NCI-H446 (cell line): ENCODE measurements around the gene RAB9A.
"Not testable (repeated sequence)": the region's sequence is repeated elsewhere in the genome, so short reads cannot be mapped to it uniquely, and the experiment has no call there.

ENCODE experiments used
- DNase-seq, 2 experiments: peaks; one replicate each; lab custom pipeline; 2025; lab: John Stamatoyannopoulos, UW

Gene RAB9A

DNA sequence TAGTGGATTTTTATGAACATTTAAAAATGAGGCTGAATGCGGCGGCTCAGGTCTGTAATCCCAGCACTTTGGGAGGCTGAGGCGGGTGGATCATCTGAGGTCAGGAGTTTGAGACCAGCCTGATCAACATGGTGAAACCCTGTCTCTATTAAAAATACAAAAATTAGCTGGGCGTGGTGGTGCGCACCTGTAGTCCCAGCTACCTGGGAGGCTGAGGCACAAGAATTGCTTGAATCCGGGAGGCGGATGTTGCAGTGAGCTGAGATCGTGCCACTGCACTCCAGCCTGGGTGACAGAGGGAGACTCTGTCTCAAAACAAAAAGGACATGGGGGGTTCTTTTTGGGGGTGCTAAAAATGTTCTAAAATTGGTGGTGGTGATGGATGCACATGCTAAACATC, 19.2 kb upstream of the RAB9A start:
- DNase-seq = not testable (repeated sequence)

DNA sequence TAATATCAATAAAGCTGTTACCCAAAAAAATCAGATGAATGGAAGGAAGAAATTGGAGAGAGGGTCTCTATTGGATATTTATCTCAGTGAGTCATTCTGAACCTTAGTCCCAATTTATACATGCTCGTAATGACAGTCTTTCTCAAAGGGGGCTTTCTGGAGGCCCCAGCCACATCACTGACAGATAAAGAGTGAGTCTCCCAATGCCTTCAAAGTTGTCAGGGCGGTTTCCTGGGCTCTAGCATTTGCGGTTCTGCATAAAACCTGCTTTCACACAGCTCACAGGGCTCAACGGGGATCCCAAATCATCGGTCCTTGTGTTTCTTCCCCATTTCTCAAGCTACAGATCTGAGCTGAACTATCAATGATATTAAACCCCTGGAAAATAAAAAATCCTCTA, 18.7 kb upstream of the RAB9A start:
- no peak for DNase-seq

DNA sequence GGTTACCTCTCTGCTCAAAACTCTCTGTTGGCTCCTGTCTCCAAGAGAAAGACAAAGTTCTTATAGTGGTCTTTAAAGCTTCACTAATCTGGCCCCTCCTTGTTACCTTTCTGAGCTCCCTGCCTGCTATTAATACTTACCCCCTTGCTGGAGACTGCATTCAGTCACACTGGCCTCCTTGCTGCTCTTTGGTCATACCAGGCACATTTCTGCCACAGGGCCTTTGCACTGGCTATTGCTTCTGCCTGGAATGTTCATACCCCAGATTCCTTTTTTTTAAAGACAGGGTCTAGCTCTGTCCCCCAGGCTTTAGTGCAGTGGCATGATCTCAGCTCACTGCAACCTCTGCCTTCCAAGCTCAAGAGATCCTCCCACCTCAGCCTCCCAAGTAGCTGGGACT, 15.9 kb upstream of the RAB9A start:
- DNase-seq = no peak

DNA sequence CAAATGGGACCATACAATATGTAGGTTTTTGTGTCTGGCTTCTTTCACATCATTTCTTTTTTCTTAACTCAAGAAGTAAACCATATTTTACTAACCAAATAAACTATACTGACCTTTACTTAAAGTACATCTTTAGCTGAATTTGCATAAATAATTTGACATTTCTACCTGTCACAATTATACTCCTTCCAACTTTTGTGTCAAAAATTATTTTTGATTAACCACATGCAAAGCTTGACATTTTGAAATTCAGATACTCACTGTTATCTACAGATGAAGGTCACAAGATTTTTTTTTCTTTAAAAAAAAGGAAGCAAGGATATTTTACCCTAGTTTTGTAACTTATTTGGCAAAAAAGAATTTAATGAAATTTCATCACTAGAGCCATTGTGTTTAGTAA, 12.0 kb upstream of the RAB9A start:
- DNase-seq = no peak

DNA sequence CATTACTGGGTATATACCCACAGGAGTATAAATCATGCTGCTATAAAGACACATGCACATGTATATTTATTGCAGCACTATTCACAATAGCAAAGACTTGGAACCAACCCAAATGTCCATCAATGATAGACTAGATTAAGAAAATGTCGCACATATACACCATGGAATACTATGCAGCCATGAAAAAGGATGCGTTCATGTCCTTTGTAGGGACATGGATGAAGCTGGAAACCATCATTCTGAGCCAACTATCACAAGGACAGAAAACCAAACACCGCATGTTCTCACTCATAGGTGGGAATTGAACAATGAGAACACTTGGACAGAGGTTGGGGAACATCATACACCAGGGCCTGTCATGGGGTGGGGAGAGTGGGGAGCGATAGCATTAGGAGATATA, 9.2 kb upstream of the RAB9A start:
- not testable (repeated sequence) for DNase-seq

DNA sequence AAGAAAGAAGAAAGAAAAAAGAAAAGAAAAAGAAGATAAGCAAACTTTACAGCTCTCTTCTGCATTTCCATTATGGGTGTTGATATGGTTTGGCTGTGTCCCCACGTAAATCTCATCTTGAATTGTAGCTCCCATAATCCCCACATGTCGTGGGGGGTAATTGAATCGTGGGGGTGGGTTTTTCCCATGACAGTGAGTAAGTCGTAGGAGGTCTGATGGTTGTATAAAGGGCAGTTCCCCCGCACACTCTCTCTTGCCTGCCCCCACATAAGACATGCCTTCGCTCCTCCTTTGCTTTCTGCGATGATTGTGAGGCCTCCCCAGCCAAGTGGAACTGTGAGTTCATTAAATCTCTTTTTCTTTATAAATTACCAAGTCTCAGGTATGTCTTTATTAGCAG, 7.3 kb upstream of the RAB9A start:
- DNase-seq = no peak

DNA sequence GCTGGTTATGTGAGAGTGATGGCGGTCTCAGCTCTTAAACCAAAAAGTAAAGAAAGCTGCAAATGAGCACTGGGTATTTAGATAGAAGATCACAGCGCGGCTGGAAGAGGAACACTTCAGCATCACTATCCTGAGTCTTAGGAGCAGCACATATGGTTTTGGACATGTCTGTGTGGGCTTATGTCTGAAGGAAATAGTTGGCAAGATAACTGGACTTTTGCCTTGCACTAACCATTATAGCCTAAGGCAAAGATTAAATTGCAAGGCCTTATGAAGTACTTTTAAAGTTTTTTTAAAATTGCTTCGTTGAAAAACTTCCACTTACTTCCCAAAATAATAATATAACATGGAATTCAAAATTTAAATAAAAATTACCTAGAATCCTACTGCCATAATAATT, 4.6 kb upstream of the RAB9A start:
- DNase-seq = no peak

DNA sequence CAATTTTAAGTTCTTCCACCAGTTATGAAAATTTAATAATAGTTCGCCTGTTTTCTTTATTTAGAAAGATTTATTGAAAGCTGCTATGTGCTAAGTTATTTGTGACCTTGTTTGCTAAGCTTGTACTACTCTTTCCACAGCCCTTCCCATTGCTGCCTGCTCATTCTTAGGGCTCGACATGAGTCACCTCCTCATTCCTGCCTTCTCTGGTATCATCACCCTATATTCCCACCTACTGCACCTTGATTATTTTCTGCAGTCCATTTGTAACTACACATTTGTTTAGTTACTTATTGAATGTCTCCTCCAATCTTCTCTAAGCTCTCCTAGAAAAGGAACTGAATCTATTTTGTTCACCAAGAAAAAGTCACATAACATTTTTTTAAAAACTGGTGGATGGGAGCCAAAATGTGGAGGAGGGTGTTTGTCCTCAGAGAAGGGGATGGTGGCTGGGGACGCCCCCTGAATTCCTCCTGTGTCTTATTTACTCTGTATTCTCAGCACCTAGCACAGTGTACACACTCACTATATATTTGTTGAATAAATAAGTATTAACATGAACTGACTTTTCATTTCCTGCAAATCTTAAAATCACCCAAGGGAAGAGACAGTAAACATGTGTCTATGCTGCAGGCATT, 3.7 kb upstream of the RAB9A start:
- DNase-seq = no peak

DNA sequence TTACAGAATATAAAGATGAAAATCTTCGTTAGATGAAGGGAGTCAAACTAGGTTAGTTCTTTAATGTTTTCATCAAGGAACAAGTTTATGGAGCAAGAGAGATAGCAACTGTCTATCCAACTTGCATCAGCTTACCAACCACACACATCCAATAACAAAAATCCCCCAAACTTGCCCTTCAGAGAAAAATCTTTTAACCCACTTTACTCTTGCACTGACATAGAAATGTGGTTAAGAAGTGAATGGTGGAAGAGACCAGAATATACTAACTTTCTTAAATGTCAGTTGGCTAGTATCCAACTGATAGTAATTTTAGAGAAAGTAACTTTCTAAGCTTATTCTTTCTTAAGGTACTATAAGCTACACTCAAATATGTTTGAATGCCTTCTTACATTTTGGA, 1.7 kb upstream of the RAB9A start:
- DNase-seq = no peak

DNA sequence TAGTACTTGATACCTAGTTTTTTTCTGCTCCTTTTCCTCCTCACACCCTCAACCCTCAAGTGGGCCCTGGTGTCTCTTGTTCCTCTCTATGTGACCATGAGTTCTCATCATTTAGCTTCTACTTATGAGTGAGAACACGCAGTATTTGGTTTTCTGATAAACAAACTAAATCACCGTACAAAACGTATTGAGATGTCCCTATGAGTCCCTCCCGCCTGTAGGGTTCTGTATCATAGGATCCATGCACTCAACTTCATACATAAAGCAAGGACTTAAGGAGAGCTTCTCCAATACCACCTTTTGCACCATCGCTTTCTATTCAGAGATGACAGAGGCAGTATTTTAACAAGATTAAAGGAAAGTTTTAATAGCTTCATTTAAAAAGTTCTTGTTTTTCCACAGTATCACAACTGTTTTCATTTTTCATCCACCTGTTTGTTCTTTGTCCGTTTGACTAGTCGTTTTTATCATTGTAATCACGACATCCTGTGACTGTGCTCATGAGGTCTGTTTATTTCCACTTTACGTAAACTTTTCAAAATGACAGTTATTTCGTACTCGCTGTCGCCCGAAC, 457 bp upstream of the RAB9A start:
- no peak for DNase-seq

DNA sequence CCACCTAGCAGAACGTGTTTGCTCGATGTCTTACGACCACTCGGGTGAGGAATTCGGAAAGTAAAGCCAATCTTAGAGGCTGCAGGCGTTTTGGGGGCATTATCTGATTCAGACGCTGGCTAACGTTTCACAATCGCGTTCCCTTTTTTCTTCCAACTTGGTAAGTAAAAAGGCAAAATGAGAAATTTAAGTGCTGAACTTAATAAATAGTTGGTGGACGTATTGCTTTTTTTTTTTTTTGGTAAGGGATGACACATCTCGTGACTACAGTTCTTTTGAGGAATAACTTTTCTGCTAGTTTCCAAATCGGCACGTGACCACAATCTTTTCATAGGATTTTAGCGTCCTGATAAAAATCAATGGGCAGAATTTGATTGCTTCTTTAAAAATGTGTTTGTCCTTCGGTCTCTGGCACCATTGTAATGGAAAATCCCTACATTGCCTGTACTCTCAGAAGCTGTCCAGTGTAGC, 848 bp downstream of the RAB9A start:
- no peak for DNase-seq

DNA sequence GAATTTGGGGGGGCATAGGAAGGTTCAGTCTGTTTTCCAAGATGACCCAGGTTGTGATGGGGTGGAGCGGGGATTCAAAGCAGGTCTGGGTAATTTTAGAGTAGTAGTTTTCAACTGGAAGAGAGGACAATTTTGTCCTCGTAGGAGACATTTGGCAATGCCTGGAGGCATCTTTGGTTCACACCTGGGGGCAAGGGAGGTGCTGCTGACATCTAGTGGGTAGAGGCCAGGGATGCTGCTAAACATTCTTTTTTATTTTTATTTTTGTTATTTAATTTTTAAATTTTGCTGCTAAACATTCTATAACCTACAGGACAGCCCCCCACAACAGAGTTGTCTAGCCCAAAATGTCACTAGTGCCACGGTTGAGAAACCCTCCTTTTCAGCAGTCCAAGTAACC, 1.9 kb downstream of the RAB9A start:
- DNase-seq = no peak

DNA sequence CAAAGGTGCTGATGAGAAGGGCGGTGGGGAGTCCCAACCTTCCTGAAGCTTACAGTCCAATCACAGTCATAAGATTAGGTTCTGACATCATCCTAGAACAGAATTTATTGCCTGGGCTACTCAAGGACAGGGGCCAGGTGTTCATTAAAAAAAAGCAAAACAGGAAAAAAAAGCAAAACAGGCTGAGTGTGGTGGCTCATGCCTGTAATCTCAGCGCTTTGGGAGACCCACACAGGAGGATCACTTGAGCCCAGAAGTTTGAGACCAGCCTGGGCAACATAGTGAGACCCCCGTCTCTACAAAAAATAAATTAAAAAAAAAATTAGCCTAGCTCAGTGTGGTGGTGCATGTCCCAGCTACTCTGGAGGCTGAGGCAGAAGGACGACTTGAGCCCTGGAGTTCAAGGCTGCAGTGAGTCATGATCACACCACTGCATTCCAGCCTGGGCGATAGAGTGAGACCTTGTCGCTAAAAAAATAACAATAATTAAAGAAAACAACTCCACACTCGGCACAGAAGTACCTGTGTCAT, 3.0 kb downstream of the RAB9A start:
- DNase-seq = no peak

DNA sequence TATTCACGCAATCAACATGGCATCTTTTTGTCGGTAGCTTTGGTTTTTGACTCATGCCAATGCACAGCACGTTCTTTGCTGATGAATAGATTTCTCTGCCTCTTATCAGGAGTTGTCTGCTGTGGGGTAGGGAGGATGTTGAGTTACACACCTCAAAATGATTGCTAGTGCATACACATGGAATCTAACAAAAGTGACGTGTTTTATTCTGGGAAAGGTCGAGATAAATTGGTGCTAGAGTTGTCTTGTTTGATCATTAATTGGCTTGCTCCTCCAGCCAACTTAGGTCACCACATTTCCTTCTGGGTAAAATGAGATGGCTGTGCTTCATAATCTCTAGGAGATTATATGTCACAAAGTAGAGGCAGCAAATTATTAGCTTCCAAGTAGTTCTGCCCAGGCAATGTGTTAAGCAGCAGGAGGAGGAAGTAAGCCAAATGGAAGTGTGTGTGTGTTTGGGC, 3.9 kb downstream of the RAB9A start:
- DNase-seq = no peak

DNA sequence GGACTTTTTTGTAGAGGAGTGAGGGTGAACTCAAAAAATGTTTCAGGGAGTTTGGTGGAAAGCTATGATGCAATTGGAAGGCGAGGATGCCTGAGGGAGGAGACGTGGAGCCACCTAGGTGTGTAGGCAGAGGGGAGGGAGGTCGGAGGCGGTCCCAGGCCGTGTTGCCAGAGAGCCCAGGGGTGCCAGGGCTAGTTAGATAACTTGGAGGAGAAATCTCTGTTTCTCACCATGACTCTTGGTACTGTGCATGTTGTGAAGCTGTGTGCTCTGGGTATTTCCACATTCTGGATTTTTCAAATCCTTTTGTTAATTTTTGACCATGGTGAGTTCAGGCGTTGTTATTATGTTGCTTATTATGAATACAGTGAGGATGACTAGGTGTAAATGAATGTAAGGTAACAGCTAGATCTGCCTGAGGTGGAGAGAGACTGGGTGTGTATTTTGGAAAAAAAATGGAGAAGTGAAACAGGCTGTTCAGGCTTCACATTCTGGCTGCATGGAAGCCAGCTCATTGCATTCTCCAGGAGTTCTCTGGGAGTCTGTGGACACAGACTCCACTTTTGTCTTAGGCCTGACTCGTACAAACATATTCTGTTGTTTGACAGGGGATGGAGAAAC, 4.5 kb downstream of the RAB9A start:
- DNase-seq = no peak

DNA sequence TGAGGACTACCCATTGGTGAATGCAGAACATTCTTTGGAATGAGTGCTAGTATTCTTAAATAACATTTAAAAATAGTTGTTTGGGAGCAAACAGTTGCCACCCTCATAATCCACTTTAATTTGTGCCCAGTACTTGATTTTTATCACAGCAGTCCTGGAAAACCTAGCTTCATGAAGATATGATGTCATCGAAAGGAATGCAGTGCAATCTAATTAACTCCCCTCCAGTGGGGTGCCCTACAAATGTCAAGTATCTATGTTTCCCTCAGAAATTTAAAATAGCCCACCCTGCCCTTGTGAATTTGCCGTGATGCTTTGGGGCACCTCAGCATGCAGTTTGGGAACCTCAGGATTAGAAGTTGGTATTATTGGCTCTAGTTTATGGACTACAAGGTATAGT, 5.4 kb downstream of the RAB9A start:
- no peak for DNase-seq

DNA sequence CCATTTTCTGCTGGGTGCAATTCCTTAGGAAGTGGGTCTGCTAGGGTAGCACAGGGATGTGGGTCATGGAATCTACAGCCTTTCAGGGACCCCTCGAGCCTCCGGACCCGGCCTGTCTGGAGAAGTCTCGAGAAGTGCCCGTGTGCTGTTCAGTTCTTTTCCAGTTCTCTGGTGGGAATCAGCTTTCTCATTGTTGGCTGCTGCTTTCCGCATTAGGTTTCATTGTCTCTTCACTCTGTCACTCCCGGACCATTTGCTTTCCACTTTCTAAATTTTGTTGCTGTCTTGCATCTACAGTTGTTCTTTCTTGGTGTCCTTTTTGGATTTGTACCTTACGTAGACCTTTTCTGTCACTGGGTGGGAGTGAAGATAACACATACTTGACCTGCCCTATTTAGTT, 6.1 kb downstream of the RAB9A start:
- DNase-seq = no peak

DNA sequence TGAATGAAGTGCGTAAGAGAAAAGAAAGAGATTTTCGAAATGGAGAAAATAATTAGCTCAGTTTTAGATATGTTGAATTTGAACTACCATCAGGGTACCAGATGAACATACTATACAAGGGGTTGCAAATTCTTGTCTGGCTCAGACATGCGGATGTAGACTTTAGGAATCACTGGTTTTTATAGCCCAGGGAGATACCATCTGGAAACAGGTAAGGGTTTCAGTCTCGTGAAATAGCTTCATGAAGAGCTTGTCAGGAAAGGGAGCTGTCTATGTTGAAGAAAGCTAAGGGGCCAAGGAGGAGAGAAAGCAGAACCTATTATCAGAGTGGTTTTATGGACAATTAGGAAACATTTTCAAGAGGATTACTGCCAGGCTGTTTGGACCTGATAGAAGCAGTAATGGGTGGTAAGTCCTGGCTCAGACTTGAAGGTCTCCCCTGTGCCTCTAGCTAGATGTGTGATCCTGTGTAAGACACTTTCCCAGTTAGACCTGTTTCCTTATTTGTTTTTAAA, 6.7 kb downstream of the RAB9A start:
- DNase-seq = no peak

DNA sequence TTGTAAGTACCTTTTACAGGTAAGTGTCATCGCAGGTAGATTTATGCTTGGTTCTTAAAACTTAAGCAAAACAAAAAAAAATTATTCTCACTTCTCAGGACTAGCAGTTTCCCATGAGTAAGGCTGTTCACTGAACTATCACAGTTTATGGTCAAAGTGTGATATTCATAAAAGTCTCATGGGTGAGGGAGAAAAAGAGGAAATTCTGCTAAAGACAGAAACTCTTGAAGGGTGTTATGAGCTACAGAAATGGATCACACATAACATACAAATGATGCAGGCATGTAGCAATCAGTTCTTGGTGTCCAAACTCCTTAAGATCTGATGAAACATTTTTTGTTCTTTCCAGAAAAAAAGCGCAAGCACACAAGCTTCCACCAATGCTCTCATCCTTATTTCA, 8.5 kb downstream of the RAB9A start:
- no peak for DNase-seq

DNA sequence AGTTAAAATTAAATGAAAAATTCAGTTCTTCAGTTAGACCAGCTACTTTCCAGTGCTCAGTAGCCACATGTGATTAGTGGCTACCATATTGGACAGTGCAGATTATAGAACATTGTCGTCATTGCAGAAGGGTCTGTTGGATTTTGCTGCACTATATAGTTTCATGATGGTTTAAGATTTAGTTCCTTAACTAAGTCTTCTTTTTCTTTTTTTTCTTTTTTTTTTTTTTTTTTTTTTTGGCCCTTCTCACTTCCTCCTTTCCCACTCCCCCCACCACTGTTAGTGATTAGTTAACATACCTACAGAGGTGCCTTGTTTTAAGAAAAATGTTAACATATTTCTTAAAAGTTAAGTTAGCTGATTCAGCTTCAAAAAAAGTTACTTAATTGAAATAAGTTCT, 9.0 kb downstream of the RAB9A start:
- DNase-seq = no peak

DNA sequence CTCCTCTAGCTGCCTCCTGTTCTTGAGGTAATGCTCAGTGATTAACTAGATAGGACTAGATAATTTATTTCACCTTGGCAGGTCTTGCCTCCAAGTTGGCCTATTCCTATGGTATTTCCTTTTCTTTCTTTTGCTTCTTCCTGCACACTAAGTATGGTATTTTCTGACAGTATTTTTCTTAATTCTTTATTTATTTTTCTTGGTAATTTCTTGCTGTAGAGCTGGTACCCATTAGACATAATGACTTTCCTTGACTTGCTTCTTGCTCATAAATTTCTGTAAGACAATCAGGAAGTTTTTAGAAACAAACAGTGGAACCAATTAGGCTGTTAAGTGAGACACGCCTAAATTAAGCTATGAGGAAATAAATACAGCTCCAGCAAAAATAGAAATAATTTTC, 9.5 kb downstream of the RAB9A start:
- no peak for DNase-seq

DNA sequence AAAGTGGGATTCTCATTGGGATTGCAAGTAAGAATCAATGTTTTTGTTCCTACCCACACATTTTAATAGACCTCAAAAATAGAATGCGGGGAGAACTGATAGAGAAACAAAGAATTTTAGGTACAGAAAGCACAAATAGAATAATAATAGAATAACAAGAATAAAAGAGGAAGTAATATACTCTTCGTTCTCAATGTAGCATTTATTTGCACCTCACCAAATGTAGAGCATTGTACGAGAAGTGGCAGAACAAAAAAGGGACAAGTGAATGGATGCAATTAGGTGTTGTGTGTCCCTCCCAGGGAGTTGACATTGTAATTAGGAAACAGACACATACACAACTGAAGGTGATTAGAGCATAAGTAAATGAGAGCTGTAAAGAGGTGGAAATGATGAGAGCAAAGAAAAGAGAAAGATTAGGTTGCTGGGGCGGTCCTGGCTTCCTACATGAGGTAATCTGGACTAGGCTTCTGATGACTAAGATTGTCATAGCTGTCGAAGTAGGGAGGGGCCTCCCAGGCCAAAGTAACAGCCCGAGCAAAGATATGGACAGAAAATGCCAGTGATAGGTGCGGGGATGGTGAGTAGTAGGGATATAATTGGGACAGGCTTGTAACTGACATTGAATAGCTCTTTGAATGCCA, 10.4 kb downstream of the RAB9A start:
- no peak for DNase-seq

DNA sequence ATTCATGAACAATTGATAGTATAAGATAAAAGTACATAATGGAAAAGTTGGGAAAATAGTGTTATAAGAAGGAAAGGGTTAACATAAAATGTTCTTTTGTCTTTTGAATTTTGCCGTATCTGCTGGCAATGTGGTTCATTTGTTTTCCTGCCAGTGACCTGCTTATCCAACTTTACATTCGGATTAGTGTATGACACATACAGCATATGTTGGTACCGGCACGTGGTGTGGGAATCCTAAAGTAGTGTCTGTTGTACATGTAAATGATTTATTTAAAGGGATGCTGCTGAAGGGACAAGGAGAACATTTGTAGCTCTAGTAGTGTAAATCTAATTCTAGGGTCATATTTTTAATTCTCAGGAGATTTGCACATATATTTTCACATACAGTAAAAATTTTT, 11.5 kb downstream of the RAB9A start:
- no peak for DNase-seq
